ENCODE data around the gene SPTLC3. TPM values are rescaled to one million over a fixed set of nuclear protein-coding genes. Genes with fewer than 3 reads are reported as not detected.

SPTLC3 gene
- total RNA-seq, 1 donor from 2014 or later = 1.2 TPM

GRCh38 chr20:13148402-13148801 lies 139.6 kb downstream of the SPTLC3 start:
- DNase-seq (ENCODE audit: low read depth) = no peak
- H3K4me3 ChIP-seq (ENCODE audit: low read depth, low read length) = no peak overlapping the region
- H3K36me3 ChIP-seq (ENCODE audit: control insufficient read depth, insufficient read depth, low read length) = no peaks in the 10 kb centered on the region
- no peaks in the 10 kb centered on the region for H3K27me3 ChIP-seq (ENCODE audit: control insufficient read depth, insufficient read depth, low read length)
- TF ChIP-seq, protein P1, sequence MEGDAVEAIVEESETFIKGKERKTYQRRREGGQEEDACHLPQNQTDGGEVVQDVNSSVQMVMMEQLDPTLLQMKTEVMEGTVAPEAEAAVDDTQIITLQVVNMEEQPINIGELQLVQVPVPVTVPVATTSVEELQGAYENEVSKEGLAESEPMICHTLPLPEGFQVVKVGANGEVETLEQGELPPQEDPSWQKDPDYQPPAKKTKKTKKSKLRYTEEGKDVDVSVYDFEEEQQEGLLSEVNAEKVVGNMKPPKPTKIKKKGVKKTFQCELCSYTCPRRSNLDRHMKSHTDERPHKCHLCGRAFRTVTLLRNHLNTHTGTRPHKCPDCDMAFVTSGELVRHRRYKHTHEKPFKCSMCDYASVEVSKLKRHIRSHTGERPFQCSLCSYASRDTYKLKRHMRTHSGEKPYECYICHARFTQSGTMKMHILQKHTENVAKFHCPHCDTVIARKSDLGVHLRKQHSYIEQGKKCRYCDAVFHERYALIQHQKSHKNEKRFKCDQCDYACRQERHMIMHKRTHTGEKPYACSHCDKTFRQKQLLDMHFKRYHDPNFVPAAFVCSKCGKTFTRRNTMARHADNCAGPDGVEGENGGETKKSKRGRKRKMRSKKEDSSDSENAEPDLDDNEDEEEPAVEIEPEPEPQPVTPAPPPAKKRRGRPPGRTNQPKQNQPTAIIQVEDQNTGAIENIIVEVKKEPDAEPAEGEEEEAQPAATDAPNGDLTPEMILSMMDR (IDR thresholded peaks at IDR 0.05; ENCODE audit: insufficient read depth, low read length, poor library complexity, severe bottlenecking) = no peak

GRCh38 chr20:13148961-13149360 lies 140.2 kb downstream of the SPTLC3 start:
- no peak for DNase-seq (ENCODE audit: low read depth)
- no peaks in the 10 kb centered on the region for H3K36me3 ChIP-seq (ENCODE audit: control insufficient read depth, insufficient read depth, low read length)
- no peak overlapping the region for H3K4me3 ChIP-seq (ENCODE audit: low read depth, low read length)
- TF ChIP-seq, protein P1 (IDR thresholded peaks at IDR 0.05; ENCODE audit: insufficient read depth, low read length, poor library complexity, severe bottlenecking) = no peak
- no peaks in the 10 kb centered on the region for H3K27me3 ChIP-seq (ENCODE audit: control insufficient read depth, insufficient read depth, low read length)

GRCh38 chr20:13149371-13150105 lies 140.8 kb downstream of the SPTLC3 start:
- DNase-seq (ENCODE audit: low read depth) = no peak
- no peak overlapping the region for H3K4me3 ChIP-seq (ENCODE audit: low read depth, low read length)
- no peaks in the 10 kb centered on the region for H3K27me3 ChIP-seq (ENCODE audit: control insufficient read depth, insufficient read depth, low read length)
- H3K36me3 ChIP-seq (ENCODE audit: control insufficient read depth, insufficient read depth, low read length) = no peaks in the 10 kb centered on the region
- TF ChIP-seq, protein P1 (IDR thresholded peaks at IDR 0.05; ENCODE audit: insufficient read depth, low read length, poor library complexity, severe bottlenecking) = no peak

- no peak overlapping the region for H3K4me3 ChIP-seq (ENCODE audit: low read depth, low read length)
- TF ChIP-seq, protein P1 (IDR thresholded peaks at IDR 0.05; ENCODE audit: insufficient read depth, low read length, poor library complexity, severe bottlenecking) = no peak
- no peak for DNase-seq (ENCODE audit: low read depth)
- no peaks in the 10 kb centered on the region for H3K27me3 ChIP-seq (ENCODE audit: control insufficient read depth, insufficient read depth, low read length)
- no peaks in the 10 kb centered on the region for H3K36me3 ChIP-seq (ENCODE audit: control insufficient read depth, insufficient read depth, low read length)
Observed at GRCh38 chr20:13158369-13158768, 149.6 kb downstream of the SPTLC3 start.

DNA sequence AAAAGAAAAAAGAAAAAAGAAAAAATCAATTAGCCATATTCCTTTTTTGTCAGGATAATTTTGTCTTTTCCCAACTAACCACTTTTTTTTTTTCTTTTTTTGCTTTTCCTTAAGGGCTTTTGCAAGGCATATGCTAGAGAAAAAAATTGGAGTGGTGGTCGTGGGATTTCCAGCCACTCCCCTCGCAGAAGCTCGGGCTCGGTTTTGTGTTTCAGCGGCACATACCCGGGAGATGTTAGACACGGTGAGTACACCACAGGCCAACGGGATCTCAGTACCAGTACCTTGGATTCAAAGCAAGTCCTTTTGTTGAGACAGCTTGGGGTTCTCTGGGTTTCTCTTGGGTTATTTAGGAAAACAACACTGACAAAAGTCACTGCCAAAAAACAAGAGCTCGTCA lies 151.1 kb downstream of the SPTLC3 start:
- TF ChIP-seq, protein P1 (IDR thresholded peaks at IDR 0.05; ENCODE audit: insufficient read depth, low read length, poor library complexity, severe bottlenecking) = no peak
- DNase-seq (ENCODE audit: low read depth) = no peak
- Histone ChIP-seq H3K27me3 (ENCODE audit: control insufficient read depth, insufficient read depth, low read length) (no peaks in the 10 kb centered on the region), H3K4me3 (ENCODE audit: low read depth, low read length) (no peak overlapping the region), H3K36me3 (ENCODE audit: control insufficient read depth, insufficient read depth, low read length) (no peaks in the 10 kb centered on the region)

DNA sequence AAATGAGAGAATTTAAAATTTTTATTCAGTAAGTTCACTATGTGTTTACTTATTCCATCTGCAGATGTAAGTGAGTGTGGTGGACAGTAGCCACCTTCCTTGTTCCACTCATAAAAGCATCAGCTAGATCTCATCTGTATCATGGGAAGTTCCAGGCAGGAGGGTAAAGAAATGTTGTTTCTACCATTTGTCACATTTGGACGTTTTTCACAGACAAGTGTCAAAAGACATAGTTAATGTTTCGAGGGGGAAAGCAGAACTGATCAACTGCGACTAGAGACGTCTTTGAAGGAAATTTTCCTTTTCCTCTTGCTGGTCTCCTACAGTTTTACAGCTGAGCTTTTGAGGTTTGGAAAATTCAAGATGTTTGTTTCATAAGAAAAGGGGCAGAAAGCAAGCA lies 156.4 kb downstream of the SPTLC3 start:
- no peak for DNase-seq (ENCODE audit: low read depth)
- TF ChIP-seq, protein P1 (IDR thresholded peaks at IDR 0.05; ENCODE audit: insufficient read depth, low read length, poor library complexity, severe bottlenecking) = no peak
- no peak overlapping the region for H3K4me3 ChIP-seq (ENCODE audit: low read depth, low read length)

More for the DNA sequence above, 156.4 kb downstream of the SPTLC3 start:
- Histone ChIP-seq H3K36me3 (ENCODE audit: control insufficient read depth, insufficient read depth, low read length) (no peaks in the 10 kb centered on the region), H3K27me3 (ENCODE audit: control insufficient read depth, insufficient read depth, low read length) (no peaks in the 10 kb centered on the region)

All from kidney epithelial cell (primary cell).